ENCODE data around the gene TNIK.

DNA sequence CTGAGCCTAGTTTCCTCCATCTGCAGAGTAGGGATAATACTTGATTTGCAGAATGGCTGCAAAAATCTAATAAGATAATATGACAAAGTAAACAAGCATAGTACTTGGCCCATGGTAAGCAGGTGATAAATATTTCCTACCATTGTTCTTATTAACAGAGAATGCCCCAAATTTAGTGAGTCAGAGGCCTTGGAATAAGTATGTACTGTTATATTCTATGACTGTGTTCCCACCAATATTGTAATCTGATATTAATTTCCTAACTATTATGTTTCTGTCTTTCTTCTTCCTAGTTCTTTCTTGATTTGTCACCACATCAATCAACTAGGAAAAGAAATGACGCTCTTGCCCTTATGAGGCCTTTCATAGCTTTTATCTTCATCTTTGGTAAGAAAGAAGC lies 255.3 kb downstream of the TNIK start:
- no peak for TF ChIP-seq EZH2phosphoT487 (IDR thresholded peaks at IDR 0.05; ENCODE audit: borderline replicate concordance, low read length)
- TF ChIP-seq, protein P1, sequence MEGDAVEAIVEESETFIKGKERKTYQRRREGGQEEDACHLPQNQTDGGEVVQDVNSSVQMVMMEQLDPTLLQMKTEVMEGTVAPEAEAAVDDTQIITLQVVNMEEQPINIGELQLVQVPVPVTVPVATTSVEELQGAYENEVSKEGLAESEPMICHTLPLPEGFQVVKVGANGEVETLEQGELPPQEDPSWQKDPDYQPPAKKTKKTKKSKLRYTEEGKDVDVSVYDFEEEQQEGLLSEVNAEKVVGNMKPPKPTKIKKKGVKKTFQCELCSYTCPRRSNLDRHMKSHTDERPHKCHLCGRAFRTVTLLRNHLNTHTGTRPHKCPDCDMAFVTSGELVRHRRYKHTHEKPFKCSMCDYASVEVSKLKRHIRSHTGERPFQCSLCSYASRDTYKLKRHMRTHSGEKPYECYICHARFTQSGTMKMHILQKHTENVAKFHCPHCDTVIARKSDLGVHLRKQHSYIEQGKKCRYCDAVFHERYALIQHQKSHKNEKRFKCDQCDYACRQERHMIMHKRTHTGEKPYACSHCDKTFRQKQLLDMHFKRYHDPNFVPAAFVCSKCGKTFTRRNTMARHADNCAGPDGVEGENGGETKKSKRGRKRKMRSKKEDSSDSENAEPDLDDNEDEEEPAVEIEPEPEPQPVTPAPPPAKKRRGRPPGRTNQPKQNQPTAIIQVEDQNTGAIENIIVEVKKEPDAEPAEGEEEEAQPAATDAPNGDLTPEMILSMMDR (IDR thresholded peaks at IDR 0.05; ENCODE audit: low read depth, low read length, poor library complexity, severe bottlenecking): no peak

Measured in DOHH2 (cell line).